Spleen (tissue), 7 donors: ENCODE results near the gene LTB4R2.

ENCODE experiments used
- POLR2A ChIP-seq, 3 donors: fragments of 450-650 bp; IDR thresholded peaks; one replicate each; pipeline ENCODE4 v1.5.1; 2017; ENCODE audit warnings: antibody characterized with exemption in 3 of 3, mild to moderate bottlenecking in 1 of 3
- TF ChIP-seq, protein P1 (sequence below), 11 experiments: fragments of 200-600 bp in 7 of 11; fragments of 450-650 bp in 4 of 11; sonication (generic) in 4 of 11; IDR thresholded peaks in 8 of 11; conservative IDR thresholded peaks in 3 of 11; 1 replicate in 7 of 11; 2 replicates in 4 of 11; pipeline versions ENCODE4 v1.4.0 to v1.8.0; 2016 to 2021; ENCODE audit warnings: antibody characterized with exemption in 11 of 11, inconsistent platforms in 4 of 11, mild to moderate bottlenecking in 1 of 11
- donor health status: DM: no; HTN: no; CAD: no; lungs with moderate emphysema.
- donor health status: DM: no; HTN: no; CAD: no.
- donor health status: DM: no; HTN: no; CAD: no.

DNA sequence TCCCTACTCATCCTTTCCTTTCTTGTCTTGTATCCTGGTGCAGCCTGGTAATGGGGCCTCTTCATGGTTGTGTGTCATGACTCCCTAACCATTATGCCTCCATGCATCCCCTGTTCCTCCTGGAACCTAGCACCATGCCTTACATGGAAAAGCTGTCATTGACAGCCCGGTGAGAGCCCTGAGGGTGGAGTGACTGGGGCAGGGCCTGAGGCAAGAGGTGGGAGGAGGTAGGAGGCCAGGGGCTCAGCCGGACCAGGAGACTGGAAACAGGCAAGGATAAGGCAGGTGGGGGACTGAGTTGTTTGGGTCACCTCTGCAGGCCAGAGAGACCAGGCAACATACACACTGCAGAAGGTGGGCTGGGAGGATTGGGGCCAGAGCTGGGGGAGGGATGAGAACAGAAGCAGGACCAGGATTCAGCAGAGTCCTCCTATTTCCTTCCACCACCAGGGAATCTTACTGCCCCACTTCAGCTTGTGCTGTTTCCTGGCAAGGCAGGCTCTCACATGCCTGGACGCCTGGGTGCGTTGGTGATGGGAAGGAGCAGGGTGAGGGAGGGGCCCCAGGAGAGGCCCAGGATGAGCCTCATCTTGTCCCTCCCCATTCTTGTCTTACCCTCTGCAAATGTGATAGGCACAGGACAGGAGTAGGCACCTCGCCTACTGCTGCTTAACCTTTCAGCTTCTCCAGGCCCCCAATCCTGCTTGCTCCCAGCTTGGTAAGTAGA, at the start of gene LTB4R2:
- TF ChIP-seq, protein P1, sequence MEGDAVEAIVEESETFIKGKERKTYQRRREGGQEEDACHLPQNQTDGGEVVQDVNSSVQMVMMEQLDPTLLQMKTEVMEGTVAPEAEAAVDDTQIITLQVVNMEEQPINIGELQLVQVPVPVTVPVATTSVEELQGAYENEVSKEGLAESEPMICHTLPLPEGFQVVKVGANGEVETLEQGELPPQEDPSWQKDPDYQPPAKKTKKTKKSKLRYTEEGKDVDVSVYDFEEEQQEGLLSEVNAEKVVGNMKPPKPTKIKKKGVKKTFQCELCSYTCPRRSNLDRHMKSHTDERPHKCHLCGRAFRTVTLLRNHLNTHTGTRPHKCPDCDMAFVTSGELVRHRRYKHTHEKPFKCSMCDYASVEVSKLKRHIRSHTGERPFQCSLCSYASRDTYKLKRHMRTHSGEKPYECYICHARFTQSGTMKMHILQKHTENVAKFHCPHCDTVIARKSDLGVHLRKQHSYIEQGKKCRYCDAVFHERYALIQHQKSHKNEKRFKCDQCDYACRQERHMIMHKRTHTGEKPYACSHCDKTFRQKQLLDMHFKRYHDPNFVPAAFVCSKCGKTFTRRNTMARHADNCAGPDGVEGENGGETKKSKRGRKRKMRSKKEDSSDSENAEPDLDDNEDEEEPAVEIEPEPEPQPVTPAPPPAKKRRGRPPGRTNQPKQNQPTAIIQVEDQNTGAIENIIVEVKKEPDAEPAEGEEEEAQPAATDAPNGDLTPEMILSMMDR (IDR thresholded peaks at IDR 0.05 in 8 of 11, conservative IDR thresholded peaks at IDR 0.05 in 3 of 11) = no peak
- TF ChIP-seq POLR2A (IDR thresholded peaks at IDR 0.05) = no peak
